Liver (tissue), 9 donors: Measurements from ENCODE around the gene AGR2. TPM values are rescaled to one million over a fixed set of nuclear protein-coding genes. Genes with fewer than 3 reads are reported as not detected.

Source experiments
- DNase-seq: peaks from one replicate; pipeline ENCODE4 v3.0.0-alpha.2; 2017; ENCODE audit warnings: low spot score
- H3K27ac ChIP-seq, 2 donors: one replicate each; pipeline ENCODE4 v1.7.0; 2013; ENCODE audit warnings: inconsistent platforms in 2 of 2, low read length in 2 of 2, control low read depth in 1 of 2, low read depth in 1 of 2, mild to moderate bottlenecking in 1 of 2
- H3K27me3 ChIP-seq, 4 donors: one replicate each; pipeline versions ENCODE4 v1.6.1 to v1.7.0; 2013; ENCODE audit warnings: low read length in 3 of 4, inconsistent platforms in 1 of 4, mild to moderate bottlenecking in 1 of 4, moderate library complexity in 1 of 4; ENCODE audit not compliant: control insufficient read depth in 4 of 4, insufficient read depth in 4 of 4
- H3K36me3 ChIP-seq, 4 donors: one replicate each; pipeline versions ENCODE4 v1.6.1 to v1.7.0; 2013; ENCODE audit warnings: low read length in 3 of 4, mild to moderate bottlenecking in 3 of 4, low read depth in 1 of 4, moderate library complexity in 1 of 4; ENCODE audit not compliant: control insufficient read depth in 4 of 4, insufficient read depth in 3 of 4
- H3K4me1 ChIP-seq, 4 donors: one replicate each; pipeline versions ENCODE4 v1.6.1 to v1.7.0; 2013; ENCODE audit warnings: low read length in 3 of 4, mild to moderate bottlenecking in 3 of 4, moderate library complexity in 1 of 4; ENCODE audit not compliant: control insufficient read depth in 4 of 4, insufficient read depth in 4 of 4
- H3K4me3 ChIP-seq, 3 donors: one replicate each; pipeline versions ENCODE4 v1.6.1 to v1.7.0; 2013; ENCODE audit warnings: low read length in 3 of 3, control low read depth in 1 of 3, low read depth in 1 of 3, mild to moderate bottlenecking in 1 of 3
- H3K9ac ChIP-seq, 2 donors: one replicate each; pipeline ENCODE4 v1.7.0; 2013; ENCODE audit warnings: low read length in 2 of 2, mild to moderate bottlenecking in 2 of 2, moderate library complexity in 2 of 2, control low read depth in 1 of 2, low read depth in 1 of 2
- H3K9me3 ChIP-seq, 4 donors: one replicate each; pipeline versions ENCODE4 v1.6.1 to v1.7.0; 2013; ENCODE audit warnings: low read length in 3 of 4; ENCODE audit not compliant: control insufficient read depth in 4 of 4
- EGR1 ChIP-seq, 2 donors: IDR thresholded peaks; 2 replicates each; pipeline ENCODE4 v1.6.1; 2016 to 2018; ENCODE audit warnings: antibody characterized with exemption in 2 of 2, low read depth in 2 of 2
- FOXA1 ChIP-seq: IDR thresholded peaks from 2 replicates; pipeline ENCODE4 v1.6.1; 2016; ENCODE audit warnings: antibody characterized with exemption
- FOXA2 ChIP-seq: IDR thresholded peaks from 2 replicates; pipeline ENCODE4 v1.6.1; 2016; ENCODE audit warnings: antibody characterized with exemption
- HNF4A ChIP-seq, 2 donors: conservative IDR thresholded peaks; 2 replicates each; pipeline ENCODE4 v1.6.1; 2016; ENCODE audit warnings: antibody characterized with exemption in 2 of 2, mild to moderate bottlenecking in 2 of 2
- HNF4G ChIP-seq: IDR thresholded peaks from 2 replicates; pipeline ENCODE4 v1.6.1; 2016; ENCODE audit warnings: antibody characterized with exemption
- JUND ChIP-seq, 2 donors: IDR thresholded peaks; 2 replicates each; pipeline ENCODE4 v1.6.1; 2016; ENCODE audit warnings: antibody characterized with exemption in 2 of 2
- NR2F2 ChIP-seq: IDR thresholded peaks from 2 replicates; pipeline ENCODE4 v1.6.1; 2016; ENCODE audit warnings: antibody characterized with exemption
- RXRA ChIP-seq, 2 donors: IDR thresholded peaks; 2 replicates each; pipeline ENCODE4 v1.6.1; 2017 to 2018; ENCODE audit warnings: antibody characterized with exemption in 2 of 2, mild to moderate bottlenecking in 1 of 2
- SP1 ChIP-seq: IDR thresholded peaks from 2 replicates; pipeline ENCODE4 v1.6.1; 2018; ENCODE audit warnings: antibody characterized with exemption, mild to moderate bottlenecking
- TAF1 ChIP-seq: conservative IDR thresholded peaks from 2 replicates; pipeline ENCODE4 v1.6.1; 2016; ENCODE audit warnings: antibody characterized with exemption, mild to moderate bottlenecking
- YY1 ChIP-seq: IDR thresholded peaks from 2 replicates; pipeline ENCODE4 v1.6.1; 2016; ENCODE audit warnings: antibody characterized with exemption, mild to moderate bottlenecking
- WGBS: extraction: QIAGEN DNeasy Blood & Tissue Kit; methylation state at CpG from one replicate; pipeline ENCODE4 v1.1.7; 2013; 5-methylcytosine and 5-hydroxymethylcytosine counted together
- polyA plus RNA-seq, 2 donors: library from polyadenylated mRNA; stranded (reverse) in 1 of 2; unstranded in 1 of 2; fragments of 200-250 nt in 1 of 2; fragments of >200 nt in 1 of 2; fragmentation: Nextera tagmentation in 1 of 2; extraction: Ambion mirVana in 1 of 2; gene quantifications; one replicate each; pipeline versions ENCODE4 v1.2.1 to v1.2.3, GENCODE V29; 2013 to 2015
- total RNA-seq, 2 donors: library from RNA; depleted of rRNA; stranded (reverse); fragments of >200 nt; gene quantifications; one replicate each; pipeline ENCODE4 v1.2.3, GENCODE V29; 2014
- TF ChIP-seq, protein P1 (sequence below): fragments of 150-350 bp; IDR thresholded peaks from 2 replicates; pipeline ENCODE4 v1.5.1; 2017; ENCODE audit warnings: improper control_type of control experiment, low read depth, low read length; ENCODE audit not compliant: missing input control
- TF ChIP-seq, protein P2 (sequence below): IDR thresholded peaks from 2 replicates; pipeline ENCODE4 v1.6.1; 2016; ENCODE audit warnings: antibody characterized with exemption
- TF ChIP-seq, protein P3 (sequence below): IDR thresholded peaks from 2 replicates; pipeline ENCODE4 v1.6.1; 2016; ENCODE audit warnings: antibody characterized with exemption
- TF ChIP-seq, protein P4 (sequence below): IDR thresholded peaks from 2 replicates; pipeline ENCODE4 v1.6.1; 2016; ENCODE audit warnings: antibody characterized with exemption
- TF ChIP-seq, protein P5 (sequence below): IDR thresholded peaks from 2 replicates; pipeline ENCODE4 v1.6.1; 2016; ENCODE audit warnings: antibody characterized with exemption, mild to moderate bottlenecking
- donor health status: healthy.
- donor health status: healthy.
- donor health status: healthy.
- donor health status: healthy.
- donor health status: healthy.

Gene AGR2
- total and polyA plus RNA-seq, 4 donors = 0.37 to 0.45 TPM; not detected in 2

DNA sequence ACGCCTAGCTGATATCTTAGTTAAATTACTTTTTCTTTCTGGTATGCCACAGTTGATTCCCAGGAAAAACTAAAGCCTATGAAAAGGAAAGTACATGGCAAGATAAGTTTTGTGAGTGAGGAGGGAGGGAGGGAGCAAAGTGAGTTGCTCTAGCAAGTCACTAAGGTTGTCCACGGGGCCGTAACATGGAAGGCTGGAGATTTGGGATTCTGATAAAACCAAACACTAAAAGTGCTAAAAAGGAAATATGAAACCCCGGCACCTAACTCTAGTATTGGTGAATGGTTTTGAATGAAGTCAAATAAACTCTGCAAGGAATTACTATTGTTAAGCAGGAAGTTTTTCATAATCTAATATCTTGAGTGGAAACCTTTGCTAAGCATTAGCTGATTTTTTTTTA lies 1.7 kb downstream of the AGR2 start:
- 86% methylated on average over 4 of the region's 4 CpGs for WGBS

DNA sequence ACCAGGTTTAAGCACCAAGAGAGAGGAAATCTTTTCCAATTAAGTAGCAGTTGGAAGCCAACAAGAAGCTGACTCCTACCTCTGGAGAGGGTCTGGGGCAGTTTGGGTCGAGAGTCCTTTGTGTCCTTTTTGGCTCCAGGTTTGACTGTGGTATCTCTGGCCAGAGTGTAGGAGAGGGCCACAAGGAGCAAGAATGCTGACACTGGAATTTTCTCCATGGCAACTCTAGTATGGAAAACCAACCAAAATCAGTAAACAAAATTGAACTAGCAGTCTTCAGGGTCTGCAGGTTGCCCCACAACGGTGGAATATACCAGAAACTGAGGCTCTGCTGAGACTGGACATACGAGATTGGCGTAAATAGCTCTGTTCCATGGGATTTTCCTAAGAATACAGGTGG lies 3.2 kb downstream of the AGR2 start:
- WGBS = 82% methylated on average over 4 of the region's 4 CpGs
- H3K27ac ChIP-seq = no peak overlapping the region
- H3K9ac ChIP-seq = no peak overlapping the region
- H3K4me3 ChIP-seq = no peak overlapping the region
- no peaks in the 10 kb centered on the region for H3K9me3 ChIP-seq
- no peaks in the 10 kb centered on the region for H3K4me1 ChIP-seq
- DNase-seq = no peak
- no peaks in the 10 kb centered on the region for H3K36me3 ChIP-seq
- peaks cover 0 to 8% (median 0%) of the 10 kb centered on the region in 4 donors for H3K27me3 ChIP-seq
- TF ChIP-seq TAF1 (no peak), HNF4G (no peak), SP1 (no peak), JUND (IDR thresholded peaks at IDR 0.05) (no peak), NR2F2 (no peak), FOXA1 (no peak)
- TF ChIP-seq, protein P1, sequence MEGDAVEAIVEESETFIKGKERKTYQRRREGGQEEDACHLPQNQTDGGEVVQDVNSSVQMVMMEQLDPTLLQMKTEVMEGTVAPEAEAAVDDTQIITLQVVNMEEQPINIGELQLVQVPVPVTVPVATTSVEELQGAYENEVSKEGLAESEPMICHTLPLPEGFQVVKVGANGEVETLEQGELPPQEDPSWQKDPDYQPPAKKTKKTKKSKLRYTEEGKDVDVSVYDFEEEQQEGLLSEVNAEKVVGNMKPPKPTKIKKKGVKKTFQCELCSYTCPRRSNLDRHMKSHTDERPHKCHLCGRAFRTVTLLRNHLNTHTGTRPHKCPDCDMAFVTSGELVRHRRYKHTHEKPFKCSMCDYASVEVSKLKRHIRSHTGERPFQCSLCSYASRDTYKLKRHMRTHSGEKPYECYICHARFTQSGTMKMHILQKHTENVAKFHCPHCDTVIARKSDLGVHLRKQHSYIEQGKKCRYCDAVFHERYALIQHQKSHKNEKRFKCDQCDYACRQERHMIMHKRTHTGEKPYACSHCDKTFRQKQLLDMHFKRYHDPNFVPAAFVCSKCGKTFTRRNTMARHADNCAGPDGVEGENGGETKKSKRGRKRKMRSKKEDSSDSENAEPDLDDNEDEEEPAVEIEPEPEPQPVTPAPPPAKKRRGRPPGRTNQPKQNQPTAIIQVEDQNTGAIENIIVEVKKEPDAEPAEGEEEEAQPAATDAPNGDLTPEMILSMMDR = no peak
- TF ChIP-seq, protein P2, sequence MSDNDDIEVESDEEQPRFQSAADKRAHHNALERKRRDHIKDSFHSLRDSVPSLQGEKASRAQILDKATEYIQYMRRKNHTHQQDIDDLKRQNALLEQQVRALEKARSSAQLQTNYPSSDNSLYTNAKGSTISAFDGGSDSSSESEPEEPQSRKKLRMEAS = no peak
- TF ChIP-seq, protein P3, sequence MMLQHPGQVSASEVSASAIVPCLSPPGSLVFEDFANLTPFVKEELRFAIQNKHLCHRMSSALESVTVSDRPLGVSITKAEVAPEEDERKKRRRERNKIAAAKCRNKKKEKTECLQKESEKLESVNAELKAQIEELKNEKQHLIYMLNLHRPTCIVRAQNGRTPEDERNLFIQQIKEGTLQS = no peak
- TF ChIP-seq, protein P4, sequence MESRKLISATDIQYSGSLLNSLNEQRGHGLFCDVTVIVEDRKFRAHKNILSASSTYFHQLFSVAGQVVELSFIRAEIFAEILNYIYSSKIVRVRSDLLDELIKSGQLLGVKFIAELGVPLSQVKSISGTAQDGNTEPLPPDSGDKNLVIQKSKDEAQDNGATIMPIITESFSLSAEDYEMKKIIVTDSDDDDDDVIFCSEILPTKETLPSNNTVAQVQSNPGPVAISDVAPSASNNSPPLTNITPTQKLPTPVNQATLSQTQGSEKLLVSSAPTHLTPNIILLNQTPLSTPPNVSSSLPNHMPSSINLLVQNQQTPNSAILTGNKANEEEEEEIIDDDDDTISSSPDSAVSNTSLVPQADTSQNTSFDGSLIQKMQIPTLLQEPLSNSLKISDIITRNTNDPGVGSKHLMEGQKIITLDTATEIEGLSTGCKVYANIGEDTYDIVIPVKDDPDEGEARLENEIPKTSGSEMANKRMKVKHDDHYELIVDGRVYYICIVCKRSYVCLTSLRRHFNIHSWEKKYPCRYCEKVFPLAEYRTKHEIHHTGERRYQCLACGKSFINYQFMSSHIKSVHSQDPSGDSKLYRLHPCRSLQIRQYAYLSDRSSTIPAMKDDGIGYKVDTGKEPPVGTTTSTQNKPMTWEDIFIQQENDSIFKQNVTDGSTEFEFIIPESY = no peak
- TF ChIP-seq, protein P5, sequence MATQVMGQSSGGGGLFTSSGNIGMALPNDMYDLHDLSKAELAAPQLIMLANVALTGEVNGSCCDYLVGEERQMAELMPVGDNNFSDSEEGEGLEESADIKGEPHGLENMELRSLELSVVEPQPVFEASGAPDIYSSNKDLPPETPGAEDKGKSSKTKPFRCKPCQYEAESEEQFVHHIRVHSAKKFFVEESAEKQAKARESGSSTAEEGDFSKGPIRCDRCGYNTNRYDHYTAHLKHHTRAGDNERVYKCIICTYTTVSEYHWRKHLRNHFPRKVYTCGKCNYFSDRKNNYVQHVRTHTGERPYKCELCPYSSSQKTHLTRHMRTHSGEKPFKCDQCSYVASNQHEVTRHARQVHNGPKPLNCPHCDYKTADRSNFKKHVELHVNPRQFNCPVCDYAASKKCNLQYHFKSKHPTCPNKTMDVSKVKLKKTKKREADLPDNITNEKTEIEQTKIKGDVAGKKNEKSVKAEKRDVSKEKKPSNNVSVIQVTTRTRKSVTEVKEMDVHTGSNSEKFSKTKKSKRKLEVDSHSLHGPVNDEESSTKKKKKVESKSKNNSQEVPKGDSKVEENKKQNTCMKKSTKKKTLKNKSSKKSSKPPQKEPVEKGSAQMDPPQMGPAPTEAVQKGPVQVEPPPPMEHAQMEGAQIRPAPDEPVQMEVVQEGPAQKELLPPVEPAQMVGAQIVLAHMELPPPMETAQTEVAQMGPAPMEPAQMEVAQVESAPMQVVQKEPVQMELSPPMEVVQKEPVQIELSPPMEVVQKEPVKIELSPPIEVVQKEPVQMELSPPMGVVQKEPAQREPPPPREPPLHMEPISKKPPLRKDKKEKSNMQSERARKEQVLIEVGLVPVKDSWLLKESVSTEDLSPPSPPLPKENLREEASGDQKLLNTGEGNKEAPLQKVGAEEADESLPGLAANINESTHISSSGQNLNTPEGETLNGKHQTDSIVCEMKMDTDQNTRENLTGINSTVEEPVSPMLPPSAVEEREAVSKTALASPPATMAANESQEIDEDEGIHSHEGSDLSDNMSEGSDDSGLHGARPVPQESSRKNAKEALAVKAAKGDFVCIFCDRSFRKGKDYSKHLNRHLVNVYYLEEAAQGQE = no peak

More for the DNA sequence above, 1.7 kb downstream of the AGR2 start:
- Histone ChIP-seq H3K9ac (no peak overlapping the region), H3K36me3 (no peaks in the 10 kb centered on the region), H3K9me3 (no peaks in the 10 kb centered on the region), H3K4me3 (no peak overlapping the region), H3K27me3 (peaks cover 0 to 7% (median 0%) of the 10 kb centered on the region in 4 donors), H3K4me1 (no peaks in the 10 kb centered on the region), H3K27ac (no peak overlapping the region)
- DNase-seq = no peak
- TF ChIP-seq TAF1 (no peak), EGR1 (IDR thresholded peaks at IDR 0.05; ENCODE audit: low read depth in 2 of 2) (no peak), FOXA1 (no peak), FOXA2 (no peak), NR2F2 (no peak), RXRA (IDR thresholded peaks at IDR 0.05) (no peak), HNF4A (conservative IDR thresholded peaks at IDR 0.05) (no peak), YY1 (no peak)
- TF ChIP-seq, protein P4 = no peak
- TF ChIP-seq, protein P5 = no peak
- TF ChIP-seq, protein P3 = no peak
